GM12873 (cell line): ENCODE measurements around the gene ACTA1.

Experiments used
- CTCF ChIP-seq: IDR thresholded peaks from 2 replicates; pipeline ENCODE4 v1.5.1; 2012; ENCODE audit warnings: low read depth, mild to moderate bottlenecking, moderate library complexity, low read length, control low read depth; ENCODE audit not compliant: insufficient read depth; ENCODE audit errors: missing control alignments

The ACTA1 gene

DNA sequence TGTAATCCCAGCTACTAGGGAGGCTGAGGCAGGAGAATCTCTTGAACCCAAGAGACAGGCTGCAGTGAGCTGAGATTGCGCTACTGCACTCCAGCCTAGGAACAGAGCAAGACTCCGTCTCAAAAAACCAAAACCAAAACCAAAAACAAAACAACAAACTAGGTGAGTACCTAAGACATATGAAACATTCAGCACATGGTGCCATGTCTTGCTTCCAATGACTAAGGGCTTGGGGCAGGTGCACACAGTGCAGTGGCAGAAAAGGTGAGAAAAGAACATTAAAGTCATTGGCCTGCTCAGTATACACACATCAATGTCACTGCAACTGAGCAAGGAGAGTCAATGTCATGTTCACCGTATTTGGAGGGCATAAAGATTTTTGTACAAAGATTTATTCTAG is 4.1 kb upstream of the ACTA1 start:
- no peak for TF ChIP-seq CTCF

DNA sequence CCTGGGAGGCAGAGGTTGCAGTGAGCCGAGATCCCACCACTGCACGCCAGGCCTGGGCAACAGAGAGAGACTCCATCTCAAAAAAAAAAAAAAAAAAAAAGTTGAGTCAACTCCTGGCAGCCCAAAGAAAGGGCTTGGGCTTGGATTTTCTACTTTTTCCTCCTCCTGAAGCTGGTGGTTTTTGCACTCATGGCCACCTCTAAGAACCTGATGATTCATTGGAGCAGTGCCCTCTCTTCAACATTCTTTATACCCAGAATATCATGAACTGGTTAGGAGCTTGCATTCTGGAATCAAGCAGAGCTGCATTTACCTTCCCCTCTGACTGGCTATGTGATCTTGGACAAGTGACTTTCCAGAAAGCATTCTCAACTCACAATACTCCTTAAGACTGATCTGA is 3.5 kb upstream of the ACTA1 start:
- no peak for TF ChIP-seq CTCF

DNA sequence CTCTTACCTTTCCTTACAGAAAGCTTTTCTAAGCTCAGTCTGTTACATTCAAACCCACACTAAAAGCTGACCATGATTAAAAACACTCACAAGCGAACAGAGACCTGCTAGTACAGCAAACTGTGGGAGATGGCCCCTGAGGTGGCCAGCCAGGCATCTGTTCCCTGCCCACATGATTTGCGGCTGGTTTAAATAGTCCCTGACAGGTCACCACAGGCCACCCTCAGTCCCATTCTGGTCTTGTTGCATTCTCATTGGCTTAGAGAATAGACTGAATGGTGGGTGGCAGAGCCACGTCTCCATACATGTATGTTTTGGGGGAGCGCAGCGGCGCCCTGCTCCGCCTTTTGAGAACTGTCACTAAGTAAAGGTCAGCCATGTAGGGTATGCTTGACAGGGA is 2.3 kb upstream of the ACTA1 start:
- no peak for TF ChIP-seq CTCF

- TF ChIP-seq CTCF, result no peak
Measured at GRCh38 chr1:229434641-229435051, 752 bp upstream of the ACTA1 start.

DNA sequence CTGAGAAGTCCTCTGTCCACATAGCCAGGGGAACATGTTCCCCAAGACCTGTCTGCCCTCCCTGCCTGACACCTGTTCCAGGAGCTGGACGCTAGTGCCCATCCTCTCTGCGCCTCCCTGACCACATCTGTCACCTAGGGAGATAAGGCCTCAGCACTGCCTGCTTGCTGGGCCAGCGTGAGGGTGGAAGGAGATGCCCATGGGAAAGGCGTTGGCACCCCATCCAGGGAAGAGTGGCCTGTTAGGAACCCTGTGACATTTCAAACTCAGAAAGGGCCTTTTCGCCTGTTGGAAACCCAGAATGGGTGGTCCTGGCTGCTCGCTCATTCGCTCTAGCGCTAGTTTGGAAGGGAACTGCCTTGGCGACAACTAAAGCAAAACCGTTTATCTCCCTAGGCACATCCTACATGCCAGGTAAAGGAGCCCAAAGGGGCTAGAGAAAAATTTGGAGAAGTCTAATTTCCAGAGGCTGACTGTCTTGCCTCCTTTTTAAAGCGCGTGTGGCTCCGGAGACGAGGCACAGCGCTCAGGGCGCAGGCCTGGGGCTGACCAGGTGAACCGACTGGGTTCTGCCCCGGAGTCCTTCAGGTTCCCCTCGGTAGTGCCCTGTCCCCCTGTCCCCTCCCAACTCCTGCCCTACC is 410 bp downstream of the ACTA1 start:
- no peak for TF ChIP-seq CTCF

- no peak for TF ChIP-seq CTCF
Measured at GRCh38 chr1:229432905-229433304, 989 bp downstream of the ACTA1 start.

DNA sequence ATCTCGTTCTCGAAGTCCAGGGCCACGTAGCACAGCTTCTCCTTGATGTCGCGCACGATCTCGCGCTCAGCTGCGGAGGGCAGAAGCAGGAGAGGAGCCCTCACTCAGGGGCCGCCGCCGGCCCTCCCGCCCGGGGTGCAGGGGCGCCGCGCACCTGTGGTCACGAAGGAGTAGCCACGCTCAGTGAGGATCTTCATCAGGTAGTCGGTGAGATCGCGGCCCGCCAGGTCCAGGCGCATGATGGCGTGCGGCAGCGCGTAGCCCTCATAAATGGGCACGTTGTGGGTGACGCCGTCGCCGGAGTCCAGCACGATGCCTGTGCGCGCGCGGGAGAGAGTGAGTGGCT is 1.8 kb downstream of the ACTA1 start:
- no peak for TF ChIP-seq CTCF
